Neutrophil (primary cell): ENCODE results near the gene PCSK1.
A peak's percentile ranks its signal among the peaks of the same experiment; 100 is the strongest.

Experiments used
- H3K27ac ChIP-seq: fragments of 200-600 bp; sonication (generic); 2 replicates; pipeline ENCODE4 v1.5.1; 2016; ENCODE audit warnings: mild to moderate bottlenecking, moderate library complexity
- H3K27me3 ChIP-seq: fragments of 200-600 bp; sonication (generic); 2 replicates; pipeline ENCODE4 v1.6.0; 2016; ENCODE audit warnings: mild to moderate bottlenecking
- H3K36me3 ChIP-seq: fragments of 200-600 bp; sonication (generic); 2 replicates; pipeline ENCODE4 v1.5.1; 2017
- H3K4me1 ChIP-seq, 2 experiments: fragments of 200-600 bp in 1 of 2; sonication (generic) in 1 of 2; 1 replicate in 1 of 2; 2 replicates in 1 of 2; pipeline versions ENCODE4 v1.5.1 to v1.6.1; 2013 to 2016; ENCODE audit warnings: low read depth in 1 of 2, low read length in 1 of 2, mild to moderate bottlenecking in 1 of 2, moderate library complexity in 1 of 2; ENCODE audit not compliant: control insufficient read depth in 1 of 2, insufficient read depth in 1 of 2
- H3K4me3 ChIP-seq, 2 experiments: fragments of 200-600 bp in 1 of 2; sonication (generic) in 1 of 2; 1 replicate in 1 of 2; 2 replicates in 1 of 2; pipeline ENCODE4 v1.5.1; 2013 to 2016; ENCODE audit warnings: low read depth in 1 of 2, low read length in 1 of 2, mild to moderate bottlenecking in 1 of 2, moderate library complexity in 1 of 2
- H3K9me3 ChIP-seq: fragments of 200-600 bp; sonication (generic); 2 replicates; pipeline ENCODE4 v1.5.1; 2016
- TF ChIP-seq, protein P1 (sequence below): fragments of 200-600 bp; sonication (generic); IDR thresholded peaks from 2 replicates; pipeline ENCODE4 v1.5.1; 2016; ENCODE audit warnings: antibody characterized with exemption

The PCSK1 gene

DNA sequence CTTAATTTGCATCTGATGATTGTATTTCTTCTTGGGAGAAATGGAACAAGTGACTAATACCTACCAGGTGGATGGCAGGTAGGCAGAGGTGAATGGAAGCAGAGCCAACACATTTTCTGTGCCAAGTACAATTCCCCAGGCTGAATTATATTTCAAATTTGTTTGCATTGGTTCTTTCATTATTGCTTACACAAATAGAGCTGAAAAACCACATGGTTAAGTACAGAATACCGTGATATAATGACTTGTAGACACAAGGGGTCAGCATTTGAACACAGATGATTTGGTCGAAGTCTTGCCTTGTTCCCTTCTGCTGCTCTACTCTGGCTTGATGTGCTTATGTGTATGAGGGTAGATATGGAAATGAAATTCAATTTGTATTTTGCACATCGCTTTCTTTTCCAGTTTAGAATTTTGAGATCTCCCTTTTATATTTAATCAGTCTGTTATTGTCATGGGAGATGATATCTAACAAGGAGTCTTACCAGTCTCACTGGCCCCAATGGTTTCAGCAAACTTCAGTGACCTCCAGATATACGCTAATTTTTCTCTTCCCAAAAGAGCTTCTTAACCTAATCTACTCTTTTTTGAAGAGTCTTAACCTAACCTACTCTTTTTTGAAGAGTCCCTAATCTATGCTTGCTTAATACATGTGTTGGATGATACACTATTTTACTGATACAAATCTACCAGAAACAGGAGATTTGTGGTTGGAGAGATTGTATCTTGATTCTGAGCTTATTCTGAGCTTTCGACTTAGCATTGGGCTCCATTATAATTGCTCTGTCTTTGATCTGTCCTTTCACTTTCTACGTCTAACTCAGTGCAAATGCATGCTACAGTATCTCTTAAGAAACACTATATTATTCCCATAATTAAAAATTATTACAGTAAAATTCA lies 88.1 kb downstream of the PCSK1 start:
- TF ChIP-seq, protein P1, sequence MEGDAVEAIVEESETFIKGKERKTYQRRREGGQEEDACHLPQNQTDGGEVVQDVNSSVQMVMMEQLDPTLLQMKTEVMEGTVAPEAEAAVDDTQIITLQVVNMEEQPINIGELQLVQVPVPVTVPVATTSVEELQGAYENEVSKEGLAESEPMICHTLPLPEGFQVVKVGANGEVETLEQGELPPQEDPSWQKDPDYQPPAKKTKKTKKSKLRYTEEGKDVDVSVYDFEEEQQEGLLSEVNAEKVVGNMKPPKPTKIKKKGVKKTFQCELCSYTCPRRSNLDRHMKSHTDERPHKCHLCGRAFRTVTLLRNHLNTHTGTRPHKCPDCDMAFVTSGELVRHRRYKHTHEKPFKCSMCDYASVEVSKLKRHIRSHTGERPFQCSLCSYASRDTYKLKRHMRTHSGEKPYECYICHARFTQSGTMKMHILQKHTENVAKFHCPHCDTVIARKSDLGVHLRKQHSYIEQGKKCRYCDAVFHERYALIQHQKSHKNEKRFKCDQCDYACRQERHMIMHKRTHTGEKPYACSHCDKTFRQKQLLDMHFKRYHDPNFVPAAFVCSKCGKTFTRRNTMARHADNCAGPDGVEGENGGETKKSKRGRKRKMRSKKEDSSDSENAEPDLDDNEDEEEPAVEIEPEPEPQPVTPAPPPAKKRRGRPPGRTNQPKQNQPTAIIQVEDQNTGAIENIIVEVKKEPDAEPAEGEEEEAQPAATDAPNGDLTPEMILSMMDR: no peak
- Histone ChIP-seq H3K36me3 (no peaks in the 10 kb centered on the region), H3K4me3 (no peak overlapping the region), H3K9me3 (no peaks in the 10 kb centered on the region), H3K27me3 (peaks cover 16% of the 10 kb centered on the region), H3K4me1 (peaks cover 19 to 43% of the 10 kb centered on the region in 2 experiments), H3K27ac (no peak overlapping the region)

DNA sequence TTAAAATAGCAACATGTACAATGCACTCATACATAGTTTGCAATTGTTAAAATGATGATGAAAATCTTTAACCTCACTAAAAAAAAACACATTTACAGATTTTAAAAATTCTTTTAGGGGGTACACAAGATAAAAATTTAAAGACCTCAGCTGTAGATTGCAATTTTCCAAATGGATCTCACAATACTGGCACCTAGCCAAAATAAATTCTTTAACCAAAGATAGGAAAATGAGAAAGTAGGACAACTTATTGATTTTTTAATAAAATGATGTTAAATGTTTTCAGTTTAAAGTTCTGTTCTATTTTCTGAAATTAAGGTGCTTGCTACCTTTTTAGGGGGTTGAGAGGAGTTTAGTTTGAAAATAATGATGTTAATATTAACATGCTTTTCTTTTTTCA lies 90.0 kb downstream of the PCSK1 start:
- Histone ChIP-seq H3K4me3 (no peak overlapping the region), H3K27ac (peak overlapping the region; percentile 45), H3K36me3 (no peaks in the 10 kb centered on the region), H3K9me3 (no peaks in the 10 kb centered on the region), H3K4me1 (peaks cover 23 to 57% of the 10 kb centered on the region in 2 experiments), H3K27me3 (peaks cover 2% of the 10 kb centered on the region)
- TF ChIP-seq, protein P1: no peak

DNA sequence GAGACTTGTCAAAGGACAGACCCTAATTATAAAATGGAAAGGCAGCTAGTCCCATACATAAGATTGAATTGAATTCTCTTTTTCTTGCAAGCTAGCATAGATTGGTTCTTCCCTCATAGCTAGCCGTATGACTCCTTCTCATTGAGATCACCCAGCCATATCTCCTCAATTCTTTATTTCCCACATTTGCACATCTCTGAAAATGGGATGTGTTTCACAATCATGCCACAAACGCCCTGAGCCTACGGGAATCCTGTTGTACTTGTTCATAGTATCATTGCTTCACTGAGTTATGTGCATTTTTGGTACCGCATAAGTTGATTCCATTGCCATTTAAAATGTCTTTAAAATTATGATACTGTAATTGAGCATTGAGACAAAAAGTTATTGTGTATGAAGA lies 90.5 kb downstream of the PCSK1 start:
- Histone ChIP-seq H3K4me1 (peaks cover 23 to 62% of the 10 kb centered on the region in 2 experiments), H3K36me3 (no peaks in the 10 kb centered on the region), H3K4me3 (no peak overlapping the region), H3K27ac (no peak overlapping the region), H3K9me3 (no peaks in the 10 kb centered on the region), H3K27me3 (no peaks in the 10 kb centered on the region)
- TF ChIP-seq, protein P1: no peak
